ENCODE measurements around the gene B3GNT9. TPM values are rescaled to one million over a fixed set of nuclear protein-coding genes. Genes with fewer than 3 reads are reported as not detected.

Gene B3GNT9
- total RNA-seq, 1 experiment from 2014 or later, result 2.3 TPM

GRCh38 chr16:67176662-67177061, 25.9 kb upstream of the B3GNT9 start:
- no peaks in the 10 kb centered on the region for H4K20me1 ChIP-seq (ENCODE audit: low read length)
- intact Hi-C loops (cut with micrococcal nuclease), result no loop called here
- ATAC-seq (no peak), DNase-seq (no peak)
- POLR2A ChIA-PET (ENCODE audit: unreplicated experiment), result no interaction called here
- no peaks in the 10 kb centered on the region for H3K27me3 ChIP-seq (ENCODE audit: low read length)
- CTCF ChIA-PET, result no interaction called here
- H3K9ac ChIP-seq (ENCODE audit: low read length), result no peak overlapping the region
- H3K4me1 ChIP-seq (ENCODE audit: insufficient read depth, low read length), result peaks cover 40% of the 10 kb centered on the region
- BruUV-seq (replicated peaks), result no TSS peak
- H3K4me3 ChIP-seq (ENCODE audit: low read length), result no peak overlapping the region
- H3K9me3 ChIP-seq (ENCODE audit: low read length), result no peaks in the 10 kb centered on the region
- H3K79me2 ChIP-seq (ENCODE audit: low read length), result peaks cover 27% of the 10 kb centered on the region
- TF ChIP-seq CTCF (conservative IDR thresholded peaks at IDR 0.05; ENCODE audit: low read depth, low read length) (no peak), EZH2phosphoT487 (IDR thresholded peaks at IDR 0.05; ENCODE audit: borderline replicate concordance, low read length) (no peak), EZH2 (IDR thresholded peaks at IDR 0.05; ENCODE audit: low read length, unreplicated experiment) (no peak)
- no peaks in the 10 kb centered on the region for H3F3A ChIP-seq (ENCODE audit: low read length, unreplicated experiment)
- H3K9me2 ChIP-seq (replicated peaks; ENCODE audit: low read length), result no peaks in the 10 kb centered on the region
- no peak overlapping the region for H3K27ac ChIP-seq (ENCODE audit: low read length)
- H3K4me2 ChIP-seq (ENCODE audit: low read length), result no peak overlapping the region
- no peak overlapping the region for H2AFZ ChIP-seq (ENCODE audit: low read length)
- H3K36me3 ChIP-seq (ENCODE audit: low read depth, low read length), result no peaks in the 10 kb centered on the region

- Histone ChIP-seq H2AFZ (ENCODE audit: low read length) (peak overlapping the region; percentile 54), H3K79me2 (ENCODE audit: low read length) (peaks cover 22% of the 10 kb centered on the region), H4K20me1 (ENCODE audit: low read length) (no peaks in the 10 kb centered on the region), H3K4me3 (ENCODE audit: low read length) (peak overlapping the region; percentile 71), H3K36me3 (ENCODE audit: low read depth, low read length) (no peaks in the 10 kb centered on the region), H3K9ac (ENCODE audit: low read length) (peak overlapping the region; percentile 65), H3K9me2 (replicated peaks; ENCODE audit: low read length) (no peaks in the 10 kb centered on the region), H3F3A (ENCODE audit: low read length, unreplicated experiment) (no peaks in the 10 kb centered on the region), H3K4me2 (ENCODE audit: low read length) (peak overlapping the region; percentile 97), H3K27me3 (ENCODE audit: low read length) (no peaks in the 10 kb centered on the region), H3K27ac (ENCODE audit: low read length) (peak overlapping the region; percentile 69), H3K9me3 (ENCODE audit: low read length) (no peaks in the 10 kb centered on the region), H3K4me1 (ENCODE audit: insufficient read depth, low read length) (peaks cover 46% of the 10 kb centered on the region)
- ATAC-seq, result no peak
- no peak for DNase-seq
- TF ChIP-seq CTCF (conservative IDR thresholded peaks at IDR 0.05; ENCODE audit: low read depth, low read length) (no peak), EZH2 (IDR thresholded peaks at IDR 0.05; ENCODE audit: low read length, unreplicated experiment) (no peak), EZH2phosphoT487 (IDR thresholded peaks at IDR 0.05; ENCODE audit: borderline replicate concordance, low read length) (no peak)
- TSS peak; percentile 28 for BruUV-seq (replicated peaks)
- ChIA-PET CTCF (no interaction called here), POLR2A (ENCODE audit: unreplicated experiment) (no interaction called here)
- intact Hi-C loops (cut with micrococcal nuclease), result loop anchor here (2.0 kb wide), 1 partner anchor 14 kb away; no protein-coding TSS in a partner anchor
Observed at GRCh38 chr16:67174706-67175231, 24.0 kb upstream of the B3GNT9 start.
